ACHN (cell line): ENCODE measurements around the gene VANGL1.

Source experiments
- DNase-seq: peaks from one replicate; pipeline ENCODE4 v3.0.0-alpha.2; 2015
- in situ Hi-C: cut with HindIII; loops from 2 replicates; pipeline ENCODE4 v1.10.0; 2017; ENCODE audit warnings: low sequenced_read_pairs, low pct_ligation_motif_present, low pct_unique_long_range_greater_than_20kb

Gene VANGL1

GRCh38 chr1:115719285-115719684 is 77.5 kb downstream of the VANGL1 start:
- no peak for DNase-seq
- in situ Hi-C loops = no loop called here

- DNase-seq = no peak
- in situ Hi-C loops = no loop called here
Observed at GRCh38 chr1:115722221-115722620, 80.5 kb downstream of the VANGL1 start.

- in situ Hi-C loops = no loop called here
- DNase-seq = no peak
Observed at GRCh38 chr1:115723756-115724155, 82.0 kb downstream of the VANGL1 start.

GRCh38 chr1:115725600-115725999 is 83.8 kb downstream of the VANGL1 start:
- no peak for DNase-seq
- in situ Hi-C loops = no loop called here

- in situ Hi-C loops = no loop called here
- no peak for DNase-seq
Observed at GRCh38 chr1:115726161-115726560, 84.4 kb downstream of the VANGL1 start.

GRCh38 chr1:115726570-115726969 is 84.8 kb downstream of the VANGL1 start:
- in situ Hi-C loops = no loop called here
- DNase-seq = no peak

- no peak for DNase-seq
- in situ Hi-C loops = no loop called here
Observed at GRCh38 chr1:115727706-115728249, 86.0 kb downstream of the VANGL1 start.

GRCh38 chr1:115728341-115728740 is 86.6 kb downstream of the VANGL1 start:
- no peak for DNase-seq
- in situ Hi-C loops = no loop called here

GRCh38 chr1:115729756-115730155 is 88.0 kb downstream of the VANGL1 start:
- no peak for DNase-seq

GRCh38 chr1:115732316-115732715 is 90.5 kb downstream of the VANGL1 start:
- DNase-seq = no peak
- in situ Hi-C loops = no loop called here

More at GRCh38 chr1:115729756-115730155, 88.0 kb downstream of the VANGL1 start:
- in situ Hi-C loops = no loop called here

GRCh38 chr1:115740811-115741210 is 99.0 kb downstream of the VANGL1 start:
- DNase-seq = no peak
- in situ Hi-C loops = no loop called here

GRCh38 chr1:115744646-115745275 is 103.0 kb downstream of the VANGL1 start:
- DNase-seq = no peak
- in situ Hi-C loops = no loop called here

GRCh38 chr1:115746021-115746690 is 104.4 kb downstream of the VANGL1 start:
- DNase-seq = no peak
- in situ Hi-C loops = no loop called here
